NCI-H526 treated with DMSO at 0.1 percent for 48 hours (cell line): ENCODE measurements around the gene HNRNPK.
"Not testable (repeated sequence)": the region's sequence is repeated elsewhere in the genome, so short reads cannot be mapped to it uniquely, and the experiment has no call there.

Experiments used
- DNase-seq: peaks from one replicate; lab custom pipeline; 2025; lab: John Stamatoyannopoulos, UW

HNRNPK gene

GRCh38 chr9:83976372-83976771, 3.6 kb downstream of the HNRNPK start:
- no peak for DNase-seq

GRCh38 chr9:83975300-83975699, 4.7 kb downstream of the HNRNPK start:
- no peak for DNase-seq

- DNase-seq = no peak
These were observed 7.7 kb downstream of the HNRNPK start for GRCh38 chr9:83972286-83972685.

GRCh38 chr9:83971485-83971884, 8.5 kb downstream of the HNRNPK start:
- DNase-seq = no peak

- DNase-seq = no peak
These were observed 10.4 kb downstream of the HNRNPK start for GRCh38 chr9:83969602-83970001.

- DNase-seq = no peak
These were observed 12.9 kb downstream of the HNRNPK start for GRCh38 chr9:83967073-83967472.

GRCh38 chr9:83966209-83966582, 13.8 kb downstream of the HNRNPK start:
- no peak for DNase-seq

GRCh38 chr9:83965350-83966208, 14.4 kb downstream of the HNRNPK start:
- DNase-seq = no peak

- DNase-seq = no peak
These were observed 15.1 kb downstream of the HNRNPK start for GRCh38 chr9:83964973-83965349.

GRCh38 chr9:83962165-83962564, 17.9 kb downstream of the HNRNPK start:
- DNase-seq = no peak

- DNase-seq = no peak
These were observed 19.0 kb downstream of the HNRNPK start for GRCh38 chr9:83960991-83961390.

GRCh38 chr9:83959061-83959460, 21.0 kb downstream of the HNRNPK start:
- no peak for DNase-seq

GRCh38 chr9:83957248-83957513, 22.8 kb downstream of the HNRNPK start:
- DNase-seq = no peak

- no peak for DNase-seq
These were observed 23.4 kb downstream of the HNRNPK start for GRCh38 chr9:83956436-83957247.

GRCh38 chr9:83956086-83956435, 24.0 kb downstream of the HNRNPK start:
- DNase-seq = no peak

- DNase-seq = not testable (repeated sequence)
These were observed 31.9 kb downstream of the HNRNPK start for GRCh38 chr9:83948096-83948495.

GRCh38 chr9:83940590-83941303, 39.3 kb downstream of the HNRNPK start:
- DNase-seq = no peak

- no peak for DNase-seq
These were observed 42.1 kb downstream of the HNRNPK start for GRCh38 chr9:83937861-83938455.

- no peak for DNase-seq
These were observed 43.5 kb downstream of the HNRNPK start for GRCh38 chr9:83936523-83936922.

GRCh38 chr9:83935276-83935935, 44.6 kb downstream of the HNRNPK start:
- DNase-seq = no peak

GRCh38 chr9:83934569-83935275, 45.3 kb downstream of the HNRNPK start:
- DNase-seq = no peak
